ENCODE results near the gene BCAR3. TPM values are rescaled to one million over a fixed set of nuclear protein-coding genes. Genes with fewer than 3 reads are reported as not detected.

BCAR3 gene
- total and polyA plus RNA-seq, 2 of the 4 experiments (the other 2 are of a cell fraction): 41.4 to 46.4 TPM

DNA sequence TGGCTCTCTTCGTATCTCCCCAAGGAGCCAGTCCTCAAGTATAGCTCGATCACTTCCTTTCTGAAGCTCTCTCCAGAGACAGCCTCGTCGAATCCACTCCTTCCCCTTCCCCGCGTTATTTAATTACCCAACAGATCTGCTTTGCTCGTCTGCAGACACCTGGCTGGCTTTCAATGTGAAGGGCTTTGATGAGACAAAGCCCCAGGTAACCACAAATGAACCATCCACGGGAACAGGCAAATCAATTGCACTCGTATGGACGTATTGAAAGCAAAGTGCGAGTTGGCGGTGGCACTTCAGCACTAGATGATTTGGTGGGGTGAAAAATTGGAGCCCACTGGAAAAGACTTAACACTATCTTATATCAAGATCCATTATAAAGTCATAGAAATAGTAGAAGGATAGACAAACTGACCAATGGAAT, 364 bp upstream of the BCAR3 start:
- ChIA-PET POLR2A (ENCODE audit: unreplicated experiment) (no interaction called here), CTCF (interaction anchor here (1.1 to 2.4 kb wide), 5 partner anchors 9 to 132 kb away, joined by 3 to 7 read pairs (median 3); no protein-coding TSS in a partner anchor)
- ATAC-seq (ENCODE audit: low read depth): no peak

More for the DNA sequence above, 364 bp upstream of the BCAR3 start:
- peak overlapping the region; percentile 95 for H3K4ac ChIP-seq (ENCODE audit: low read depth, low read length)
- H3K9me3 ChIP-seq (ENCODE audit: control insufficient read depth, insufficient read depth, low read length): no peaks in the 10 kb centered on the region
- H3K14ac ChIP-seq (replicated peaks; ENCODE audit: low read depth, low read length): peak overlapping the region; percentile 94
- dilution Hi-C loops (cut with HindIII; ENCODE audit: low sequenced_read_pairs, unreplicated experiment): no loop called here
- peak overlapping the region; percentile 57 for H3K4me3 ChIP-seq (ENCODE audit: insufficient read depth, low read depth, low read length)
- peak overlapping the region; percentile 86 for H2BK20ac ChIP-seq (ENCODE audit: low read depth, low read length)
- H2AK5ac ChIP-seq (ENCODE audit: low read depth, low read length): peak overlapping the region; percentile 93
- H4K91ac ChIP-seq (ENCODE audit: insufficient read depth, low read depth, low read length): peak overlapping the region; percentile 89
- peaks cover 14% of the 10 kb centered on the region for H3K4me1 ChIP-seq (ENCODE audit: control insufficient read depth, insufficient read depth, low read length)
- H2BK120ac ChIP-seq (ENCODE audit: low read depth, low read length): peak overlapping the region; percentile 88
- peak overlapping the region; percentile 92 for H2AFZ ChIP-seq (replicated peaks; ENCODE audit: low read length, poor library complexity)
- H2BK15ac ChIP-seq (ENCODE audit: low read depth, low read length): peak overlapping the region; percentile 98
- H4K8ac ChIP-seq (ENCODE audit: low read depth in 2 of 2, low read length in 2 of 2): peak overlapping the region; percentile 58 to 88
- peaks cover 31% of the 10 kb centered on the region for H4K20me1 ChIP-seq (ENCODE audit: insufficient read depth, low read length)
- H4K5ac ChIP-seq (ENCODE audit: low read depth, low read length): peak overlapping the region; percentile 78
- peak overlapping the region; percentile 75 for H3K9ac ChIP-seq (ENCODE audit: low read depth, low read length)
- peaks cover 0 to 44% of the 10 kb centered on the region in 2 experiments; a peak in 3 of 4 replicates for H3K79me1 ChIP-seq (ENCODE audit: low read depth in 1 of 2, low read length in 2 of 2)
- WGBS, 2 experiments (ENCODE audit: extremely low coverage in 2 of 2, insufficient read length in 1 of 2): 0% methylated on average over 2 of the region's 12 CpGs; no CpG with 5 or more reads in 1 of the 2 experiments
- H3K18ac ChIP-seq (ENCODE audit: low read depth, low read length): peak overlapping the region; percentile 45
- H3K27ac ChIP-seq (ENCODE audit: insufficient read depth, low read length): peak overlapping the region; percentile 77
- peak overlapping the region; percentile 92 for H3K56ac ChIP-seq (ENCODE audit: extremely low read depth, insufficient read depth, low read length)
- peaks cover 5% of the 10 kb centered on the region for H3K36me3 ChIP-seq (ENCODE audit: control insufficient read depth, insufficient read depth, low read length)
- H3K27me3 ChIP-seq (ENCODE audit: control insufficient read depth, insufficient read depth, low read length): no peaks in the 10 kb centered on the region
- no peak for DNase-seq
- in situ Hi-C loops (cut with MboI; ENCODE audit: low sequenced_read_pairs): no loop called here
- H3K4me2 ChIP-seq (ENCODE audit: low read depth, low read length): peak overlapping the region; percentile 90
- no TSS peak for BruUV-seq (replicated peaks)
- peak overlapping the region; percentile 88 for H2BK5ac ChIP-seq (ENCODE audit: low read depth, low read length, poor library complexity, severe bottlenecking)
- H3K23ac ChIP-seq (ENCODE audit: low read depth, low read length): peak overlapping the region; percentile 95
- intact Hi-C loops (cut with micrococcal nuclease): loop anchor here (1.0 to 5.0 kb wide), 3 partner anchors 55 to 162 kb away; no protein-coding TSS in a partner anchor
- peaks cover 15% of the 10 kb centered on the region for H3K9me1 ChIP-seq (ENCODE audit: insufficient read depth, low read length)
- TF ChIP-seq NFE2L2 (IDR thresholded peaks at IDR 0.05; ENCODE audit: low read depth, low read length): no peak
- TF ChIP-seq RFX5 (IDR thresholded peaks at IDR 0.05; ENCODE audit: low read depth, low read length): no peak
- no peak for TF ChIP-seq MAZ (IDR thresholded peaks at IDR 0.05; ENCODE audit: borderline replicate concordance, low read depth, low read length)
- TF ChIP-seq CEBPB (IDR thresholded peaks at IDR 0.05; ENCODE audit: low read depth, low read length): no peak
- TF ChIP-seq, protein P1, sequence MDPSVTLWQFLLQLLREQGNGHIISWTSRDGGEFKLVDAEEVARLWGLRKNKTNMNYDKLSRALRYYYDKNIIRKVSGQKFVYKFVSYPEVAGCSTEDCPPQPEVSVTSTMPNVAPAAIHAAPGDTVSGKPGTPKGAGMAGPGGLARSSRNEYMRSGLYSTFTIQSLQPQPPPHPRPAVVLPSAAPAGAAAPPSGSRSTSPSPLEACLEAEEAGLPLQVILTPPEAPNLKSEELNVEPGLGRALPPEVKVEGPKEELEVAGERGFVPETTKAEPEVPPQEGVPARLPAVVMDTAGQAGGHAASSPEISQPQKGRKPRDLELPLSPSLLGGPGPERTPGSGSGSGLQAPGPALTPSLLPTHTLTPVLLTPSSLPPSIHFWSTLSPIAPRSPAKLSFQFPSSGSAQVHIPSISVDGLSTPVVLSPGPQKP (IDR thresholded peaks at IDR 0.05; ENCODE audit: borderline replicate concordance, low read depth, low read length): no peak
- no peak for TF ChIP-seq RAD21 (IDR thresholded peaks at IDR 0.05; ENCODE audit: low read length)
- TF ChIP-seq CHD1 (IDR thresholded peaks at IDR 0.05; ENCODE audit: low read depth, low read length): no peak
- TF ChIP-seq FOS (IDR thresholded peaks at IDR 0.05; ENCODE audit: low read depth, low read length): no peak
- no peak for TF ChIP-seq MAFK (IDR thresholded peaks at IDR 0.05; ENCODE audit: low read depth, low read length)
- TF ChIP-seq, protein P2, sequence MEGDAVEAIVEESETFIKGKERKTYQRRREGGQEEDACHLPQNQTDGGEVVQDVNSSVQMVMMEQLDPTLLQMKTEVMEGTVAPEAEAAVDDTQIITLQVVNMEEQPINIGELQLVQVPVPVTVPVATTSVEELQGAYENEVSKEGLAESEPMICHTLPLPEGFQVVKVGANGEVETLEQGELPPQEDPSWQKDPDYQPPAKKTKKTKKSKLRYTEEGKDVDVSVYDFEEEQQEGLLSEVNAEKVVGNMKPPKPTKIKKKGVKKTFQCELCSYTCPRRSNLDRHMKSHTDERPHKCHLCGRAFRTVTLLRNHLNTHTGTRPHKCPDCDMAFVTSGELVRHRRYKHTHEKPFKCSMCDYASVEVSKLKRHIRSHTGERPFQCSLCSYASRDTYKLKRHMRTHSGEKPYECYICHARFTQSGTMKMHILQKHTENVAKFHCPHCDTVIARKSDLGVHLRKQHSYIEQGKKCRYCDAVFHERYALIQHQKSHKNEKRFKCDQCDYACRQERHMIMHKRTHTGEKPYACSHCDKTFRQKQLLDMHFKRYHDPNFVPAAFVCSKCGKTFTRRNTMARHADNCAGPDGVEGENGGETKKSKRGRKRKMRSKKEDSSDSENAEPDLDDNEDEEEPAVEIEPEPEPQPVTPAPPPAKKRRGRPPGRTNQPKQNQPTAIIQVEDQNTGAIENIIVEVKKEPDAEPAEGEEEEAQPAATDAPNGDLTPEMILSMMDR (conservative IDR thresholded peaks at IDR 0.05; ENCODE audit: low read depth, low read length): no peak
- no peak for TF ChIP-seq SMC3 (IDR thresholded peaks at IDR 0.05; ENCODE audit: low read depth, low read length)
- TF ChIP-seq, protein P3, sequence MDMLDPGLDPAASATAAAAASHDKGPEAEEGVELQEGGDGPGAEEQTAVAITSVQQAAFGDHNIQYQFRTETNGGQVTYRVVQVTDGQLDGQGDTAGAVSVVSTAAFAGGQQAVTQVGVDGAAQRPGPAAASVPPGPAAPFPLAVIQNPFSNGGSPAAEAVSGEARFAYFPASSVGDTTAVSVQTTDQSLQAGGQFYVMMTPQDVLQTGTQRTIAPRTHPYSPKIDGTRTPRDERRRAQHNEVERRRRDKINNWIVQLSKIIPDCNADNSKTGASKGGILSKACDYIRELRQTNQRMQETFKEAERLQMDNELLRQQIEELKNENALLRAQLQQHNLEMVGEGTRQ (IDR thresholded peaks at IDR 0.05; ENCODE audit: low read depth, low read length): no peak
- no peak for TF ChIP-seq RCOR1 (IDR thresholded peaks at IDR 0.05; ENCODE audit: insufficient replicate concordance, low read length)
- peak overlapping the region; percentile 92 for H2AK9ac ChIP-seq (replicated peaks; ENCODE audit: low read depth, low read length, poor library complexity)

All from IMR-90 (cell line).